Measurements from ENCODE around the gene MACROH2A2.

MACROH2A2 gene

GRCh38 chr10:70090013-70090412 is 37.4 kb downstream of the MACROH2A2 start:
- no peaks in the 10 kb centered on the region for H3K9me3 ChIP-seq (ENCODE audit: insufficient read depth, low read length)
- no peak overlapping the region for H3K27ac ChIP-seq (ENCODE audit: low read length)
- no peaks in the 10 kb centered on the region for H3K79me2 ChIP-seq (ENCODE audit: low read length)
- H3K4me3 ChIP-seq (ENCODE audit: low read length): no peak overlapping the region
- H3K4me1 ChIP-seq (ENCODE audit: low read length): no peaks in the 10 kb centered on the region
- no peak overlapping the region for H2AFZ ChIP-seq (ENCODE audit: low read depth, low read length)
- TF ChIP-seq EZH2phosphoT487 (IDR thresholded peaks at IDR 0.05; ENCODE audit: low read depth): no peak
- no peak for TF ChIP-seq CTCF (IDR thresholded peaks at IDR 0.05; ENCODE audit: low read depth, low read length)
- no peaks in the 10 kb centered on the region for H3K36me3 ChIP-seq (replicated peaks; ENCODE audit: low read depth, low read length)
- no peak overlapping the region for H3K9ac ChIP-seq (ENCODE audit: low read length)
- no peaks in the 10 kb centered on the region; the same call in 1 of the 2 replicates for H3K27me3 ChIP-seq (ENCODE audit: low read depth, low read length)
- H3K4me2 ChIP-seq (ENCODE audit: low read length): no peak overlapping the region
- no peaks in the 10 kb centered on the region for H4K20me1 ChIP-seq (ENCODE audit: insufficient read depth, low read length)

GRCh38 chr10:70090951-70091350 is 38.3 kb downstream of the MACROH2A2 start:
- no peaks in the 10 kb centered on the region for H3K79me2 ChIP-seq (ENCODE audit: low read length)
- no peak overlapping the region for H3K4me2 ChIP-seq (ENCODE audit: low read length)
- H3K4me1 ChIP-seq (ENCODE audit: low read length): no peaks in the 10 kb centered on the region
- H3K9ac ChIP-seq (ENCODE audit: low read length): no peak overlapping the region
- H3K9me3 ChIP-seq (ENCODE audit: insufficient read depth, low read length): no peaks in the 10 kb centered on the region
- H4K20me1 ChIP-seq (ENCODE audit: insufficient read depth, low read length): no peaks in the 10 kb centered on the region
- TF ChIP-seq EZH2phosphoT487 (IDR thresholded peaks at IDR 0.05; ENCODE audit: low read depth) (no peak), CTCF (IDR thresholded peaks at IDR 0.05; ENCODE audit: low read depth, low read length) (no peak)
- no peak overlapping the region for H2AFZ ChIP-seq (ENCODE audit: low read depth, low read length)
- no peak overlapping the region for H3K4me3 ChIP-seq (ENCODE audit: low read length)
- H3K27ac ChIP-seq (ENCODE audit: low read length): no peak overlapping the region
- no peaks in the 10 kb centered on the region for H3K36me3 ChIP-seq (replicated peaks; ENCODE audit: low read depth, low read length)
- no peaks in the 10 kb centered on the region for H3K27me3 ChIP-seq (ENCODE audit: low read depth, low read length)

- Histone ChIP-seq H3K27me3 (ENCODE audit: low read depth, low read length) (no peaks in the 10 kb centered on the region), H3K4me2 (ENCODE audit: low read length) (no peak overlapping the region), H3K4me3 (ENCODE audit: low read length) (no peak overlapping the region), H3K9ac (ENCODE audit: low read length) (no peak overlapping the region), H2AFZ (ENCODE audit: low read depth, low read length) (no peak overlapping the region), H3K9me3 (ENCODE audit: insufficient read depth, low read length) (no peaks in the 10 kb centered on the region), H3K27ac (ENCODE audit: low read length) (no peak overlapping the region), H4K20me1 (ENCODE audit: insufficient read depth, low read length) (no peaks in the 10 kb centered on the region), H3K36me3 (replicated peaks; ENCODE audit: low read depth, low read length) (no peaks in the 10 kb centered on the region), H3K4me1 (ENCODE audit: low read length) (no peaks in the 10 kb centered on the region), H3K79me2 (ENCODE audit: low read length) (no peaks in the 10 kb centered on the region)
- TF ChIP-seq EZH2phosphoT487 (IDR thresholded peaks at IDR 0.05; ENCODE audit: low read depth) (no peak), CTCF (IDR thresholded peaks at IDR 0.05; ENCODE audit: low read depth, low read length) (no peak)
Observed at GRCh38 chr10:70092389-70092718, 39.7 kb downstream of the MACROH2A2 start.

GRCh38 chr10:70093335-70093944 is 40.8 kb downstream of the MACROH2A2 start:
- Histone ChIP-seq H3K9ac (ENCODE audit: low read length) (no peak overlapping the region), H3K9me3 (ENCODE audit: insufficient read depth, low read length) (no peaks in the 10 kb centered on the region), H4K20me1 (ENCODE audit: insufficient read depth, low read length) (no peaks in the 10 kb centered on the region), H3K4me2 (ENCODE audit: low read length) (no peak overlapping the region), H3K27ac (ENCODE audit: low read length) (no peak overlapping the region), H3K36me3 (replicated peaks; ENCODE audit: low read depth, low read length) (no peaks in the 10 kb centered on the region), H3K4me3 (ENCODE audit: low read length) (no peak overlapping the region), H3K79me2 (ENCODE audit: low read length) (no peaks in the 10 kb centered on the region), H3K27me3 (ENCODE audit: low read depth, low read length) (no peaks in the 10 kb centered on the region), H3K4me1 (ENCODE audit: low read length) (no peaks in the 10 kb centered on the region), H2AFZ (ENCODE audit: low read depth, low read length) (no peak overlapping the region)
- TF ChIP-seq CTCF (IDR thresholded peaks at IDR 0.05; ENCODE audit: low read depth, low read length): no peak
- TF ChIP-seq EZH2phosphoT487 (IDR thresholded peaks at IDR 0.05; ENCODE audit: low read depth): no peak

Data from OCI-LY3 (cell line).